Gastrocnemius medialis (tissue), 4 donors: Measurements from ENCODE around the gene ADAR. TPM values are rescaled to one million over a fixed set of nuclear protein-coding genes. Genes with fewer than 3 reads are reported as not detected.

Experiments
- ATAC-seq, 2 donors: fragments of 150-250 bp; one replicate each; pipeline ENCODE4 v1.9.1; 2016
- DNase-seq, 2 donors: peaks; one replicate each; pipeline ENCODE4 v3.0.0-alpha.2; 2019
- H3K27ac ChIP-seq, 4 donors: fragments of 200-600 bp; sonication (generic); 1 replicate in 1 of 4; 2 replicates in 3 of 4; pipeline ENCODE4 v1.5.1; 2016 to 2018; ENCODE audit warnings: mild to moderate bottlenecking in 2 of 4, moderate library complexity in 1 of 4
- H3K27me3 ChIP-seq, 3 donors: fragments of 200-600 bp; sonication (generic) in 2 of 3; 1 replicate in 1 of 3; 2 replicates in 2 of 3; pipeline versions ENCODE4 v1.5.1 to v1.6.0; 2016 to 2019; ENCODE audit warnings: mild to moderate bottlenecking in 1 of 3, moderate library complexity in 1 of 3
- H3K36me3 ChIP-seq, 2 donors: fragments of 200-600 bp; sonication (generic) in 1 of 2; one replicate each; pipeline ENCODE4 v1.5.1; 2017 to 2018
- H3K4me1 ChIP-seq, 2 donors: fragments of 200-600 bp; sonication (generic) in 1 of 2; one replicate each; pipeline ENCODE4 v1.5.1; 2016 to 2017; ENCODE audit warnings: mild to moderate bottlenecking in 2 of 2
- H3K4me3 ChIP-seq, 4 donors: fragments of 200-600 bp; sonication (generic) in 3 of 4; 1 replicate in 1 of 4; 2 replicates in 3 of 4; pipeline ENCODE4 v1.5.1; 2016 to 2019; ENCODE audit warnings: mild to moderate bottlenecking in 2 of 4
- H3K9me3 ChIP-seq, 3 donors: fragments of 200-600 bp; sonication (generic) in 2 of 3; 1 replicate in 1 of 3; 2 replicates in 2 of 3; pipeline ENCODE4 v1.5.1; 2016 to 2019
- POLR2A ChIP-seq, 2 donors: fragments of 450-650 bp; IDR thresholded peaks; one replicate each; pipeline ENCODE4 v1.6.1; 2017; ENCODE audit warnings: antibody characterized with exemption in 2 of 2, mild to moderate bottlenecking in 2 of 2, moderate library complexity in 2 of 2
- in situ Hi-C, 4 donors: fragments of 200-750 bp; cut with MboI; loops; one replicate each; pipeline versions ENCODE4 v1.15.0 to v1.8.0; 2017; ENCODE audit warnings: low sequenced_read_pairs in 4 of 4
- intact Hi-C: fragments of 100-400 bp; cut with DNase I; formaldehyde crosslinking; loops from one replicate; pipeline ENCODE4 v1.15.1; 2023; ENCODE audit warnings: low total_unique reads
- total RNA-seq, 4 donors: library from RNA; depleted of rRNA; stranded (reverse); fragments of >200 nt; gene quantifications; one replicate each; pipeline versions ENCODE4 v1.1.0 to v1.2.3, GENCODE V29; 2016
- TF ChIP-seq, protein P1 (sequence below), 5 experiments: fragments of 450-650 bp in 3 of 5; fragments of 200-600 bp in 2 of 5; sonication (generic) in 2 of 5; IDR thresholded peaks in 4 of 5; conservative IDR thresholded peaks in 1 of 5; 1 replicate in 4 of 5; 2 replicates in 1 of 5; pipeline ENCODE4 v1.5.1; 2016 to 2019; ENCODE audit warnings: antibody characterized with exemption in 5 of 5, mild to moderate bottlenecking in 3 of 5, moderate library complexity in 3 of 5

The ADAR gene
- total RNA-seq, 4 donors from 2014 or later: 16.4 to 38.4 (median 19.0) TPM

GRCh38 chr1:154619181-154619948 lies 11.4 kb upstream of the ADAR start:
- intact Hi-C loops: no loop called here
- no peaks in the 10 kb centered on the region for H3K36me3 ChIP-seq
- no peak for DNase-seq
- H3K4me1 ChIP-seq: peaks cover 0 to 13% of the 10 kb centered on the region in 2 donors
- H3K27ac ChIP-seq: no peak overlapping the region
- ATAC-seq: no peak
- no peaks in the 10 kb centered on the region for H3K27me3 ChIP-seq
- H3K4me3 ChIP-seq: no peak overlapping the region
- in situ Hi-C loops: no loop called here
- H3K9me3 ChIP-seq: no peaks in the 10 kb centered on the region
- TF ChIP-seq, protein P1, sequence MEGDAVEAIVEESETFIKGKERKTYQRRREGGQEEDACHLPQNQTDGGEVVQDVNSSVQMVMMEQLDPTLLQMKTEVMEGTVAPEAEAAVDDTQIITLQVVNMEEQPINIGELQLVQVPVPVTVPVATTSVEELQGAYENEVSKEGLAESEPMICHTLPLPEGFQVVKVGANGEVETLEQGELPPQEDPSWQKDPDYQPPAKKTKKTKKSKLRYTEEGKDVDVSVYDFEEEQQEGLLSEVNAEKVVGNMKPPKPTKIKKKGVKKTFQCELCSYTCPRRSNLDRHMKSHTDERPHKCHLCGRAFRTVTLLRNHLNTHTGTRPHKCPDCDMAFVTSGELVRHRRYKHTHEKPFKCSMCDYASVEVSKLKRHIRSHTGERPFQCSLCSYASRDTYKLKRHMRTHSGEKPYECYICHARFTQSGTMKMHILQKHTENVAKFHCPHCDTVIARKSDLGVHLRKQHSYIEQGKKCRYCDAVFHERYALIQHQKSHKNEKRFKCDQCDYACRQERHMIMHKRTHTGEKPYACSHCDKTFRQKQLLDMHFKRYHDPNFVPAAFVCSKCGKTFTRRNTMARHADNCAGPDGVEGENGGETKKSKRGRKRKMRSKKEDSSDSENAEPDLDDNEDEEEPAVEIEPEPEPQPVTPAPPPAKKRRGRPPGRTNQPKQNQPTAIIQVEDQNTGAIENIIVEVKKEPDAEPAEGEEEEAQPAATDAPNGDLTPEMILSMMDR (IDR thresholded peaks at IDR 0.05 in 4 of 5, conservative IDR thresholded peaks at IDR 0.05 in 1 of 5): no peak
- TF ChIP-seq POLR2A (IDR thresholded peaks at IDR 0.05): no peak

GRCh38 chr1:154616659-154617345 lies 8.8 kb upstream of the ADAR start:
- ATAC-seq: no peak
- no peak for TF ChIP-seq POLR2A (IDR thresholded peaks at IDR 0.05)
- TF ChIP-seq, protein P1 (IDR thresholded peaks at IDR 0.05 in 4 of 5, conservative IDR thresholded peaks at IDR 0.05 in 1 of 5): no peak

GRCh38 chr1:154615411-154615810 lies 7.4 kb upstream of the ADAR start:
- TF ChIP-seq, protein P1 (IDR thresholded peaks at IDR 0.05 in 4 of 5, conservative IDR thresholded peaks at IDR 0.05 in 1 of 5): no peak
- no peak for TF ChIP-seq POLR2A (IDR thresholded peaks at IDR 0.05)
- Histone ChIP-seq H3K27me3 (no peaks in the 10 kb centered on the region), H3K4me1 (peaks cover 0 to 13% of the 10 kb centered on the region in 2 donors), H3K27ac (no peak overlapping the region), H3K9me3 (no peaks in the 10 kb centered on the region), H3K36me3 (no peaks in the 10 kb centered on the region), H3K4me3 (no peak overlapping the region)
- DNase-seq (no peak), ATAC-seq (no peak)
- in situ Hi-C loops (no loop called here), intact Hi-C loops (no loop called here)

More at GRCh38 chr1:154616659-154617345, 8.8 kb upstream of the ADAR start:
- intact Hi-C loops (no loop called here), in situ Hi-C loops (no loop called here)
- peaks cover 0 to 10% of the 10 kb centered on the region in 2 donors for H3K4me1 ChIP-seq
- H3K36me3 ChIP-seq: no peaks in the 10 kb centered on the region
- no peak overlapping the region for H3K4me3 ChIP-seq
- H3K27me3 ChIP-seq: no peaks in the 10 kb centered on the region
- DNase-seq: no peak
- no peak overlapping the region for H3K27ac ChIP-seq
- no peaks in the 10 kb centered on the region for H3K9me3 ChIP-seq

DNA sequence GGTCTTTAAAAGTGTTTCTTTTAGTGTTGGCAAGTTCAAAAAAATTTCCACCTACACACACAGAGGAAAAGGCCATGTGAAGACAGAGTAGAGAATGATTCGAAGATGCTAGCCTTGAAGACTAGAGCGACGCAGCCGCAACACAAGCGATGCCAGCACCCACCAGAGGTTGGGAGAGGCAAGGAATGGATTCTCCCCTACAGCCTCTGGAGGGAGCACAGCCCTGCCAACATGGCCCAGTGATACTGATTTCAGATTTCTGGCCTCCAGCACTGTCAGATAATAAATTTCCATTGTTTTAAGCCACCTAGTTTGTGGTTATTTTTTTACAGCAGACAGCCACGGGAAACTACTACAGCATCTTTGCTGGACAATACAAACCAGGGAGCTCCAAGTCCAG lies 6.9 kb upstream of the ADAR start:
- Histone ChIP-seq H3K27me3 (no peaks in the 10 kb centered on the region), H3K4me3 (no peak overlapping the region), H3K4me1 (peaks cover 0 to 13% of the 10 kb centered on the region in 2 donors), H3K36me3 (no peaks in the 10 kb centered on the region), H3K9me3 (no peaks in the 10 kb centered on the region), H3K27ac (no peak overlapping the region)
- ATAC-seq (no peak), DNase-seq (no peak)
- TF ChIP-seq, protein P1 (IDR thresholded peaks at IDR 0.05 in 4 of 5, conservative IDR thresholded peaks at IDR 0.05 in 1 of 5): no peak
- TF ChIP-seq POLR2A (IDR thresholded peaks at IDR 0.05): no peak
- in situ Hi-C loops: no loop called here
- intact Hi-C loops: no loop called here
